Measurements from ENCODE around the gene DNAH14. TPM values are rescaled to one million over a fixed set of nuclear protein-coding genes. Genes with fewer than 3 reads are reported as not detected.
A peak's percentile ranks its signal among the peaks of the same experiment; 100 is the strongest.

The DNAH14 gene
- total and polyA plus RNA-seq, 2 of the 13 experiments (the other 11 are each of a cell fraction or from before 2014, with no cell fraction given) = 4.5 to 27.5 TPM

DNA sequence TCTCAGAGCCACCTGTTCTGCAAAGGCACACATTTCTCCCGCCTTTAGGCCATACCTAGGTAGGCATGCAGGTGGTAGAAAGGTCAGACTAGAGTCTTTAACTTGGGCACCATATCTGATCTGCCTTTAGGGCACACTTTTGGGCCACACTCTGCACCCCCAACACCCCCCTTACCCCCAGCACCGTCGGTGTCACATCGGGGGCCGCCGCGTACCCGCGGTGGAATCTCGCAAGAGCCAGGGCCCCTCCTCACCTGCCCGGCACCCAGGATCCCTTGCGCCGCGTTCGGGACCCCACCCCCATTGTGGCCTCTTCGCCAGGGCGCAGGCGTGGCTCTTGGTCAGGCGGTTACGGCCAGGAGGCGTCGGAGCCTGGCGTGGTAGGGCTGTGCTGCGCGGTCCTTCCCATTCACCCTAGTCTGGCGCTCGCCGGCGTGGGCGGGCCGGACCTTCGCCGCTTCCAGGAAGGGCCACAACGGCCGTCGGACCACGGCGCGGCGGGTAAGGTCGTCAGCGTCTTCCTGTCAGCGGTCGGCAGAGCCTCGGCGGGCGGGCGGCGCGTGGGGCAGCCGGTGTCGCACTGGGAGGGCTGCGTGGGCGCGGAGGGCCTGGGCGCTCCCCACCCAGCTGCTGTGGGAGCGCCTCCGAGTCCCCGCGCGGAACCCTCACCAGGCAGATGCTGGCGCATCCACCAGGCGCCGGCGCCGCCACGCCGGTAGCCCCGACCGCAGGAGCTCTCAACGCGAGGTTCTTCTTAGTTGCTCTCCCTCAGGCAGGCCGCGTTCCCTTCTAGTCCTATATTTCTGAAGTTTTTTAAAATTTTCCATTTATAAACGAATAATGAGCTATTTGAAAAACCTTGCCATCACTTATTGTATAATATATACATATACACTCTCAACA, at the start of gene DNAH14 (continued):
- TF ChIP-seq, protein P1, sequence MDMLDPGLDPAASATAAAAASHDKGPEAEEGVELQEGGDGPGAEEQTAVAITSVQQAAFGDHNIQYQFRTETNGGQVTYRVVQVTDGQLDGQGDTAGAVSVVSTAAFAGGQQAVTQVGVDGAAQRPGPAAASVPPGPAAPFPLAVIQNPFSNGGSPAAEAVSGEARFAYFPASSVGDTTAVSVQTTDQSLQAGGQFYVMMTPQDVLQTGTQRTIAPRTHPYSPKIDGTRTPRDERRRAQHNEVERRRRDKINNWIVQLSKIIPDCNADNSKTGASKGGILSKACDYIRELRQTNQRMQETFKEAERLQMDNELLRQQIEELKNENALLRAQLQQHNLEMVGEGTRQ (IDR thresholded peaks at IDR 0.05; ENCODE audit: low read depth, low read length) = no peak
- TF ChIP-seq, protein P1 (CRISPR knock-in tag; IDR thresholded peaks at IDR 0.05; ENCODE audit: borderline replicate concordance) = peak; percentile 15; the same call in 1 of the 2 replicates
- TF ChIP-seq ZNF282 (IDR thresholded peaks at IDR 0.05; ENCODE audit: partially characterized antibody) (no peak), ZNF264 (CRISPR knock-in tag; IDR thresholded peaks at IDR 0.05) (0 out of 2 replicates have a peak, but pooled peaks have one; percentile 75), ZNF451 (CRISPR knock-in tag; IDR thresholded peaks at IDR 0.05) (peak; percentile 95), FOXO1 (CRISPR knock-in tag; IDR thresholded peaks at IDR 0.05) (peak; percentile 78), HNRNPLL (IDR thresholded peaks at IDR 0.05; ENCODE audit: low read depth, low read length, poor library complexity, severe bottlenecking) (peak; percentile 86), PATZ1 (CRISPR knock-in tag; IDR thresholded peaks at IDR 0.05) (peak; percentile 81), KMT2B (CRISPR knock-in tag; IDR thresholded peaks at IDR 0.05) (peak; percentile 91), SATB2 (CRISPR knock-in tag; IDR thresholded peaks at IDR 0.05) (peak; percentile 92), HOXD1 (CRISPR knock-in tag; IDR thresholded peaks at IDR 0.05) (peak; percentile 87), SAP130 (CRISPR knock-in tag; IDR thresholded peaks at IDR 0.05; ENCODE audit: low read depth) (peak; percentile 90), DRAP1 (CRISPR knock-in tag; IDR thresholded peaks at IDR 0.05) (peak; percentile 80), ZNF234 (CRISPR knock-in tag; conservative IDR thresholded peaks at IDR 0.05) (peak; percentile 97), ZNF800 (CRISPR knock-in tag; IDR thresholded peaks at IDR 0.05) (peak; percentile 88)
- TF ChIP-seq, protein P2, sequence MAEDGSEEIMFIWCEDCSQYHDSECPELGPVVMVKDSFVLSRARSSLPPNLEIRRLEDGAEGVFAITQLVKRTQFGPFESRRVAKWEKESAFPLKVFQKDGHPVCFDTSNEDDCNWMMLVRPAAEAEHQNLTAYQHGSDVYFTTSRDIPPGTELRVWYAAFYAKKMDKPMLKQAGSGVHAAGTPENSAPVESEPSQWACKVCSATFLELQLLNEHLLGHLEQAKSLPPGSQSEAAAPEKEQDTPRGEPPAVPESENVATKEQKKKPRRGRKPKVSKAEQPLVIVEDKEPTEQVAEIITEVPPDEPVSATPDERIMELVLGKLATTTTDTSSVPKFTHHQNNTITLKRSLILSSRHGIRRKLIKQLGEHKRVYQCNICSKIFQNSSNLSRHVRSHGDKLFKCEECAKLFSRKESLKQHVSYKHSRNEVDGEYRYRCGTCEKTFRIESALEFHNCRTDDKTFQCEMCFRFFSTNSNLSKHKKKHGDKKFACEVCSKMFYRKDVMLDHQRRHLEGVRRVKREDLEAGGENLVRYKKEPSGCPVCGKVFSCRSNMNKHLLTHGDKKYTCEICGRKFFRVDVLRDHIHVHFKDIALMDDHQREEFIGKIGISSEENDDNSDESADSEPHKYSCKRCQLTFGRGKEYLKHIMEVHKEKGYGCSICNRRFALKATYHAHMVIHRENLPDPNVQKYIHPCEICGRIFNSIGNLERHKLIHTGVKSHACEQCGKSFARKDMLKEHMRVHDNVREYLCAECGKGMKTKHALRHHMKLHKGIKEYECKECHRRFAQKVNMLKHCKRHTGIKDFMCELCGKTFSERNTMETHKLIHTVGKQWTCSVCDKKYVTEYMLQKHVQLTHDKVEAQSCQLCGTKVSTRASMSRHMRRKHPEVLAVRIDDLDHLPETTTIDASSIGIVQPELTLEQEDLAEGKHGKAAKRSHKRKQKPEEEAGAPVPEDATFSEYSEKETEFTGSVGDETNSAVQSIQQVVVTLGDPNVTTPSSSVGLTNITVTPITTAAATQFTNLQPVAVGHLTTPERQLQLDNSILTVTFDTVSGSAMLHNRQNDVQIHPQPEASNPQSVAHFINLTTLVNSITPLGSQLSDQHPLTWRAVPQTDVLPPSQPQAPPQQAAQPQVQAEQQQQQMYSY (CRISPR knock-in tag; IDR thresholded peaks at IDR 0.05) = 0 out of 2 replicates have a peak, but pooled peaks have one; percentile 65
- TF ChIP-seq, protein P3, sequence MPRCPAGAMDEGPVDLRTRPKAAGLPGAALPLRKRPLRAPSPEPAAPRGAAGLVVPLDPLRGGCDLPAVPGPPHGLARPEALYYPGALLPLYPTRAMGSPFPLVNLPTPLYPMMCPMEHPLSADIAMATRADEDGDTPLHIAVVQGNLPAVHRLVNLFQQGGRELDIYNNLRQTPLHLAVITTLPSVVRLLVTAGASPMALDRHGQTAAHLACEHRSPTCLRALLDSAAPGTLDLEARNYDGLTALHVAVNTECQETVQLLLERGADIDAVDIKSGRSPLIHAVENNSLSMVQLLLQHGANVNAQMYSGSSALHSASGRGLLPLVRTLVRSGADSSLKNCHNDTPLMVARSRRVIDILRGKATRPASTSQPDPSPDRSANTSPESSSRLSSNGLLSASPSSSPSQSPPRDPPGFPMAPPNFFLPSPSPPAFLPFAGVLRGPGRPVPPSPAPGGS (CRISPR knock-in tag; IDR thresholded peaks at IDR 0.05) = peak; percentile 99
